Gastroesophageal sphincter (tissue), 4 donors: ENCODE results near the gene SDR39U1. TPM values are rescaled to one million over a fixed set of nuclear protein-coding genes. Genes with fewer than 3 reads are reported as not detected.

Source experiments
- ATAC-seq: fragments of 150-250 bp; one replicate; pipeline ENCODE4 v1.9.1; 2016; ENCODE audit warnings: mild to moderate bottlenecking, moderate library complexity
- H3K27ac ChIP-seq, 4 donors: fragments of 200-600 bp; sonication (generic) in 3 of 4; 1 replicate in 3 of 4; 2 replicates in 1 of 4; pipeline ENCODE4 v1.5.1; 2016 to 2019
- H3K27me3 ChIP-seq: fragments of 200-600 bp; sonication (generic); one replicate; pipeline ENCODE4 v1.5.1; 2019
- H3K36me3 ChIP-seq, 2 donors: fragments of 200-600 bp; sonication (generic); one replicate each; pipeline ENCODE4 v1.5.1; 2019; ENCODE audit warnings: control low read depth in 1 of 2
- H3K4me1 ChIP-seq, 3 donors: fragments of 200-600 bp; sonication (generic); 1 replicate in 2 of 3; 2 replicates in 1 of 3; pipeline ENCODE4 v1.5.1; 2016 to 2019; ENCODE audit warnings: control low read depth in 2 of 3
- H3K4me3 ChIP-seq, 2 donors: fragments of 200-600 bp; sonication (generic); one replicate each; pipeline ENCODE4 v1.5.1; 2019; ENCODE audit warnings: mild to moderate bottlenecking in 1 of 2, moderate library complexity in 1 of 2
- H3K9me3 ChIP-seq, 3 donors: fragments of 200-600 bp; sonication (generic); one replicate each; pipeline ENCODE4 v1.5.1; 2017 to 2019; ENCODE audit warnings: control low read depth in 2 of 3
- CTCF ChIP-seq, 4 experiments: fragments of 200-600 bp in 2 of 4; fragments of 450-650 bp in 2 of 4; sonication (generic) in 1 of 4; IDR thresholded peaks; one replicate each; pipeline ENCODE4 v1.5.1; 2017 to 2019; ENCODE audit warnings: antibody characterized with exemption in 4 of 4, mild to moderate bottlenecking in 2 of 4, moderate library complexity in 2 of 4
- EP300 ChIP-seq: sonication (generic); formaldehyde crosslinking; IDR thresholded peaks from one replicate; pipeline ENCODE4 v1.6.1; 2017; ENCODE audit warnings: antibody characterized with exemption, mild to moderate bottlenecking
- POLR2A ChIP-seq, 2 donors: fragments of 450-650 bp; IDR thresholded peaks; one replicate each; pipeline ENCODE4 v1.6.1; 2017; ENCODE audit warnings: antibody characterized with exemption in 2 of 2, mild to moderate bottlenecking in 2 of 2, moderate library complexity in 1 of 2
- POLR2AphosphoS5 ChIP-seq: sonication (generic); formaldehyde crosslinking; IDR thresholded peaks from one replicate; pipeline ENCODE4 v1.6.1; 2017; ENCODE audit warnings: antibody characterized with exemption
- WGBS, 2 donors: methylation state at CpG; one replicate each; pipeline ENCODE4 v1.1.5; 2018; ENCODE audit warnings: low coverage in 1 of 2; 5-methylcytosine and 5-hydroxymethylcytosine counted together
- total RNA-seq, 4 donors: library from RNA; depleted of rRNA; stranded (reverse); fragments of >200 nt; gene quantifications; one replicate each; pipeline ENCODE4 v1.1.0, GENCODE V29; 2016

Gene SDR39U1
- total RNA-seq, 4 donors from 2014 or later = 21.5 to 39.7 (median 31.3) TPM

DNA sequence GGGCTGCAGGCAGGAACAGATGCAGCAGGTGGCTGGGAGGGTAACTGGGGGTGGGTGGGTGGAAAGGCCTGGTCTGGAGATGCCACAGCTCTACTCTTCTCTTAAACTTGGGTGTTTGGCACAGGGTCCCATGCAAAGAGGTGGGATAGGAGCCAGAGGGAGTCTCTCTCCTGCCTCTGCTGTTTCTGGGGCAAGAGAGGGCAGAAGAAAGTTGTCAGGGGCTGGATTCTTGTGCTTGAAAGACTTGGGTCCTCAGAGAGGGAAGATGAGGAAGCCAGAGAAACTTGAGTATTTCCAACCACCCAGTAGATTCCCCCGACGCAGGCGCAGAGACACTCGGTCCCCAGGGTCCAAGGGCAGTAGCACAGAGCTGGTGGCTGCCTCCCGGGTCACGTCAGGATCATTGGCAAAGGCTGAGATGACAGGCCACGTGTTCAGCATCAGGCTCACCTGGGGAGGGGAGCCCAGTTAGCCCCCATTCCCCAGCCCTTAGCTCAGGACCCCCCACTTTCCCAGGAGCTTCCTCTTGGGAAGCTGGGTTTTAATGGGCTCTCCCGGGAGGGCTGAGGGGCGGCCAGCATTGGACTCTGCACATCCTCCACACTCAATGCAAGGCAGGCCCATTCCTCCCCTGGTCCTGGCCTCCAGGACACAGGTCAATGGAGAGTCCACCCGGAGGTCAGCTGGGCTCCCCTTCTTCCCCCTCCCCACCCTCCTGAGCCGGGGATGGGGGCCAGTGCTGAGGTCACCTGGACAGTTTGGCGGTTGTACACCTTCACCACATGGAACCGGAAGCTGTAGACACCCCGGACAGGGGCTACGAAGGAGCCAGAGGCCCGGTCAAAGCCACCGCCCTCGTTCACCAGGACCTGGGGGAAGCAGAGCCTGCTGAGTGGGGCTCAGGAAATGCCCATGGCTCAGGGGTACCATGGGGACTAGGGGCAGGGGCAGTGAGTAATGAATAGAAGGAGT is 14.8 kb downstream of the SDR39U1 start:
- peaks cover 0 to 16% of the 10 kb centered on the region in 2 donors for H3K36me3 ChIP-seq
- no peak for ATAC-seq
- no peaks in the 10 kb centered on the region for H3K9me3 ChIP-seq
- WGBS, 2 donors = 100% methylated on average over 1 of the region's 18 CpGs; no CpG with 5 or more reads in 1 of the 2 donors
- H3K4me1 ChIP-seq = peaks cover 4 to 41% (median 22%) of the 10 kb centered on the region in 3 donors
- peaks cover 9% of the 10 kb centered on the region for H3K27me3 ChIP-seq
- H3K4me3 ChIP-seq = no peak overlapping the region
- peak overlapping the region in 1 of 4 donors; percentile 94 for H3K27ac ChIP-seq
- no peak for TF ChIP-seq POLR2A (IDR thresholded peaks at IDR 0.05)
- TF ChIP-seq EP300 = no peak
- no peak for TF ChIP-seq CTCF (IDR thresholded peaks at IDR 0.05)
- no peak for TF ChIP-seq POLR2AphosphoS5

- no peak for ATAC-seq
- TF ChIP-seq EP300 = no peak
- TF ChIP-seq CTCF (IDR thresholded peaks at IDR 0.05) = no peak
- TF ChIP-seq POLR2AphosphoS5 = no peak
- TF ChIP-seq POLR2A (IDR thresholded peaks at IDR 0.05) = no peak
- Histone ChIP-seq H3K9me3 (no peaks in the 10 kb centered on the region), H3K27me3 (peaks cover 13% of the 10 kb centered on the region), H3K4me1 (peaks cover 4 to 33% (median 18%) of the 10 kb centered on the region in 3 donors), H3K4me3 (no peak overlapping the region), H3K27ac (peak overlapping the region in 1 of 4 donors; percentile 6), H3K36me3 (peaks cover 0 to 8% of the 10 kb centered on the region in 2 donors)
- 75 to 88% methylated on average over 1 to 3 of the region's 8 CpGs for WGBS, 2 donors
These were observed 15.6 kb downstream of the SDR39U1 start for GRCh38 chr14:24426912-24427536.

DNA sequence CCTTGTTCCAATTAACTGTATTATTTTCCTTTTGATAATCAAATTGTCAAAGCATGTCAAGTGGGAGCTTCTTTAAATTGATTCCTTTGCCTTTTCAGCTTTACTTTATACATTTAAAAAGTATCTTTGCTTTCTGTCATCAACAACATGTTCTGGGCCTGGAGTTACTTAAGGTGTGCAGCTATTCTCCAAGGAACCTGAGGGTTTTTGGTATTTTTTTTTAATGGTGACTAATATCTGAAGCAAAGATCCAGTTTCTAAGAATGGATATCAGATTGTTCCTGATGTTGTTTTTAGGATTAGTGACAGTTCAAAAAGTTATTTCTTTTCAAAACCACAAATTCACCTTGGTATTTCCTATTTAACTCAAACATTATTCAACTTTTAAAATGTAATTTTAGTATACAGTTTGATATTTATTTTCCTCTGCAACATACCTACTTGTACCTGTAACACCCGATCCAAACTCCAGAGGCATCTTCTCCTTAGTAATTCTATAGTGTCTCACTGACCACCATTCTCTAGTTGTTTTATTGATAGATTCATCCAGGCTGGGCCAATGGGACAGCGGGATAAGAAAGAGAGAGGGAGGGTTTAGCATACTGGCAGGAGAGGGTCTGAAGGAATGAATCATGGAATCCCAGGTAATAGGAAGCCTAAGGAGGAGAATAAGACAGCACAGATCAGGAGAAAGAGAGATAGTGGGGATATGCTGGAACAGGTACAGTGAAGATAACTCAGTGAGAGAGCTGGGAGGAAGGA is 16.2 kb downstream of the SDR39U1 start:
- peak overlapping the region in 1 of 4 donors; percentile 54 for H3K27ac ChIP-seq
- 94% methylated on average over 2 of the region's 2 CpGs; no CpG with 5 or more reads in 1 of the 2 donors for WGBS, 2 donors
- no peak overlapping the region for H3K4me3 ChIP-seq
- H3K9me3 ChIP-seq = no peaks in the 10 kb centered on the region
- no peak for TF ChIP-seq POLR2A (IDR thresholded peaks at IDR 0.05)
- no peak for TF ChIP-seq EP300
- TF ChIP-seq CTCF (IDR thresholded peaks at IDR 0.05) = no peak
- no peak for TF ChIP-seq POLR2AphosphoS5
- peaks cover 3 to 26% (median 11%) of the 10 kb centered on the region in 3 donors for H3K4me1 ChIP-seq
- ATAC-seq = no peak
- peaks cover 20% of the 10 kb centered on the region for H3K27me3 ChIP-seq
- peaks cover 0 to under 1% of the 10 kb centered on the region in 2 donors for H3K36me3 ChIP-seq

DNA sequence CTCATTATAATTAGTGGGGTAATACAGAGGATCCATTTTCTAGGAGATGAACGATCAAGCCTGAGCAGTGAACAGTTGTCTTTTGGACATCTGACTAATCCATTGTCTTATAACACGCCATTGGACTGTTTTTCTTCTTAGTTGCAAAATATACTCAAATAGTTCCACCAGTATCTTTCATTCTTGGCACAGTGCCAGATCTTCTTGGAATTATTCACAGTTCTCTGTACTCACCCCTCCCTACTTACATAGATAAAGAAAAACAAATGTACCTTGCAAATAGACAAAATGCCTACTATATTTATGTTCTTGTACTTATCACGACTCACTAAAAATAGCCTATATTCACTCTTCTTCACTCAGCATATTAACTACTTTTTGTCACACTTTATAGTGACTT is 16.9 kb downstream of the SDR39U1 start:
- TF ChIP-seq EP300 (no peak), POLR2AphosphoS5 (peak; percentile 4)
- Histone ChIP-seq H3K4me3 (no peak overlapping the region), H3K27me3 (peaks cover 25% of the 10 kb centered on the region), H3K4me1 (peaks cover 0 to 20% (median 10%) of the 10 kb centered on the region in 3 donors), H3K9me3 (no peaks in the 10 kb centered on the region), H3K27ac (peak overlapping the region in 3 of 4 donors; percentile 33 to 54 (median 42)), H3K36me3 (no peaks in the 10 kb centered on the region)
- WGBS, 2 donors = 19 to 30% methylated on average over 3 of the region's 3 CpGs
- peak; percentile 6 for ATAC-seq
